Right hindlimb (tissue), 1 donor: ENCODE measurements around the gene UPP2.

Source experiments
- DNase-seq: peaks from one replicate; pipeline ENCODE4 v3.0.0-alpha.2; 2018

Gene UPP2

GRCh38 chr2:158142568-158143332 lies 41.1 kb downstream of the UPP2 start:
- no peak for DNase-seq

GRCh38 chr2:158143703-158144360 lies 42.2 kb downstream of the UPP2 start:
- DNase-seq: no peak

- no peak for DNase-seq
These were observed 43.4 kb downstream of the UPP2 start for GRCh38 chr2:158144914-158145625.

- no peak for DNase-seq
These were observed 51.8 kb downstream of the UPP2 start for GRCh38 chr2:158153270-158154015.

GRCh38 chr2:158154596-158154995 lies 52.9 kb downstream of the UPP2 start:
- DNase-seq: no peak

- DNase-seq: no peak
These were observed 71.0 kb downstream of the UPP2 start for GRCh38 chr2:158172719-158173118.

- no peak for DNase-seq
These were observed 72.8 kb downstream of the UPP2 start for GRCh38 chr2:158174495-158174894.

GRCh38 chr2:158174956-158175355 lies 73.3 kb downstream of the UPP2 start:
- DNase-seq: no peak

- no peak for DNase-seq
These were observed 77.0 kb downstream of the UPP2 start for GRCh38 chr2:158178646-158179045.

GRCh38 chr2:158179660-158180059 lies 78.0 kb downstream of the UPP2 start:
- DNase-seq: no peak

- no peak for DNase-seq
These were observed 79.5 kb downstream of the UPP2 start for GRCh38 chr2:158181171-158181570.

GRCh38 chr2:158182676-158183295 lies 81.1 kb downstream of the UPP2 start:
- DNase-seq: no peak

- DNase-seq: no peak
These were observed 82.3 kb downstream of the UPP2 start for GRCh38 chr2:158184001-158184400.

- no peak for DNase-seq
These were observed 83.1 kb downstream of the UPP2 start for GRCh38 chr2:158184556-158185343.
